GM11168 (cell line): ENCODE data around the gene DPH3.

Experiments
- in situ Hi-C: fragments of 300-500 bp; cut with MboI; formaldehyde crosslinking; loops from one replicate; pipeline ENCODE4 v1.12.0; 2022; ENCODE audit warnings: low sequenced_read_pairs; ENCODE audit not compliant: unreplicated experiment

Gene DPH3

GRCh38 chr3:16295298-16295890 lies 30.7 kb upstream of the DPH3 start:
- in situ Hi-C loops: no loop called here

DNA sequence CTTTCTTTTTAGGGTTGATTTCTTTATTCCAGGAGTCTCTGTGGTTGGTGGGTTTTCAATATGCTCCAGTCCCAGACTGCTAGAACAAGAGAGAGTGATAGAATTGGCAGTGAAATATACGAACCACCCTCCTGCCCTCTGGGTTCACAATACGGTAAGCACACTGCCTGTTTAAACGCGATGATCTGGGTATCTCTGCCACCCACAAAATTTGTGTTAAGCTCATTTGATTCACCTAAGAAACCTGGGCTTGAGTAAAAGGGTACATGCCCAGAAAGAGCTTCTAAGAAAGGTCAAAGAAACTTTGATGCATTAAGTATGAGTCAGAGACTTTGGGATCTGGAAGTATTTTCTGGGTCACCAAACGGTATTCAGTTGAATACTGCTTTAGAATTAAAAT lies 30.1 kb upstream of the DPH3 start:
- in situ Hi-C loops: no loop called here

- in situ Hi-C loops: no loop called here
Observed at GRCh38 chr3:16290827-16291196, 26.1 kb upstream of the DPH3 start.

DNA sequence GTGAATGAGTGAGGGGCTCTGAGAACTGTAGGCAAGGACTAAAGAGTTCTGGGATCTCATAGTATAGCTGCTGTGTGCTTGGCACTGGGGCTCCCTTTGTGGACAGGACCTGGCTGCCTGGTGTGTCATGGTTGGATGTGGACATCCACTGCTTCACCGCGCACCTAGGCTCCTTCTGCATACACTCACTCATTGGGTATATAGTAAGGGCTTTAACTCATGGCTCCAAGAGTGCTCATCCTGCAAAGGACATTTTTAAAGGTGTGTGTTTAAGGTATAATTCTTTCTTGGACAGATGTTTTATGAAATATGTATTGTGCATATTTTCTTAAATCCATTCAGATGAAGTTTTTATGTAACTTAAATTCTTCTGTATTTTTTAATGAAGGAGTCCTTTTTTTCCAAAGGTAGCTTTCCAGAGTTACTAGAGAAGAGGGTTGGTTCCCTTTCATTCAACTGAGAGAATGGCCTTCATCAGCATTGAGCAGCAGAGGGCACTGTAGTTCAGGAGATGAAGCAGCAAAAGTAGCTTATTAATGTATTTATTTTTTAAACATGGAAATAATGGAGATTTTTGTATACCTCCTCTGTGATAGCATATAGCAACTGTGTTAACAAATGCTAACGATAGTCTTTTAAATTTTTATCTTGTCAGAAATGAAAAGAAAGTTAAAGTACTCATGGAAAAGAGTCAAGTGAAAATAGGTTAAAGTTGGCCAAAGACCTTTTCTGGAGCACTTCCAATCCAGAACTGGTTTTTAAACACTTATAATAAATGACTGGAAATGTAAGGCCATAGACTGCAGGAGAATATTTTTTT lies 25.5 kb upstream of the DPH3 start:
- in situ Hi-C loops: no loop called here

DNA sequence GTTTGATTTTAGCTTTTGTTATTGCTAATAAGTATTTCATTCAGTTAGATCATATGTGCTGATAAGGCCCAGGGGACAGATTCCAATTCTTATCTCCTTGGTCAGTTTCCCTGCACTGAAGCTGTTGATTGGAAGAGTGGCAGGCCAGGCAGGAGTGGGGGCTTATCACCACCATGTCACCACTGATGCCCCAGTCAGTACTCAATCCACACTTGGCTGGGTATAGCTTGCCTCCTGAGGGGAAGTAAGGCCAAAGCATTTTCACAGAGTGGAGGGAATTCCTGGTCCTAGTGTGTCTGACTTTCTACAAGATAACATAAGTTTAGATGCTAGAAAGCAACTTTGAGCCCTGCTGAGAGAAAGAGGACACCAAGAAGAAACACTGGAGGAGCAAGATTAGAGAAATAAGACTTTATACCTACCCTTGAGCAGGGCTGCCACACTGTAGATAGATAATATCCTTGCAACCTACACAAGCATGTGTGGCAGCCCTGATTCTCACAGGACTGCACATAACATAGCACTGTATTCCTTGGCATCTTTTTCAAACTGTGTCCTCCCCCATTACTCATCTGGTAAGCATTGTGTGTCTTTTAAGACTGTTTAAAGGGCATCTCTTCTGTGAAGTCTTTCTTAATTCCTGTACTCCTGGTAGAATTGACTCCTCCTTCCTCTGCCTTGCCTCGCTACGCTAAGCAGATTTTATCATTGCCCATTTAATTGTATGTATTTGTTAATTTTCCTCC lies 24.6 kb upstream of the DPH3 start:
- in situ Hi-C loops: loop anchor here (5.0 kb wide), 1 partner anchor 263 kb away; no protein-coding TSS in a partner anchor

- in situ Hi-C loops: loop anchor here (5.0 kb wide), 1 partner anchor 264 kb away; no protein-coding TSS in a partner anchor
Observed at GRCh38 chr3:16288664-16289063, 23.9 kb upstream of the DPH3 start.

DNA sequence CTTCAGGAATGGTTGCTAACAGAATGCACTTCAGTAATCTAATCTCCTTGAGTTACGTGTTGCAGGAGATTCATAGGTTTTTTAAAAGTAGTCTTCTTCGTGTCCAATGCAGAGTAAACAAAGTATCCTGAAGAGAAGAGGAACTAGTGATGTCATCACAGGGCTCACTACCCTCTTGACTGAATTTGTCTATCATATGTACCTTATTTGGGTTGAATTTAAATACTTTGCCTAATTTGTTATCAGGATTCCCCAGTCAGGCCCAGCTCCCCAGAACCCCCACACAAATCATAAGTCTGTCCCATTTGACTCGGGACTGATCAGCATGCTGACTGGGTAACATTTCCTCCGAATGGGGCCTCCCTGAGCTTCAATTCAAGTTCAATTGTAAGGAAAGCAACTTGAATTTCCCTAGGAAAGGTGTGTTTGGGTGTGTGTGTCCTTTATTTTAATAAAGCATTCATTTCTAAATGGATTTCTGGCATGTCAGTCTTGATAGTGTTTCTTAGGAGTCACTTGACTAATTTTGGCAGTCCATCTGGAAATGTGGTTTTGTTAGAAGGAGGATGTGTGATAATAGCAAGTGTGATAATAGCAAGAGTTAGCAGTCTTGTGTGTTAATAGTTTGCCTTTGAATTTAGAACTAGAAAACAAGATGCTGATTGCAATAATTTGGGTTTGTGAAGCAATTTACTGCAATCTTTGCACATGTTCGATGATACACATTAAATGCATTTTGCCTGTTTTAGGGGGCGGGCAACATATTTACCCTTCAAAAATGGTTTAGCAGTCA lies 22.2 kb upstream of the DPH3 start:
- in situ Hi-C loops: loop anchor here (5.0 kb wide), 1 partner anchor 265 kb away; no protein-coding TSS in a partner anchor

GRCh38 chr3:16286161-16286560 lies 21.4 kb upstream of the DPH3 start:
- in situ Hi-C loops: loop anchor here (5.0 kb wide), 1 partner anchor 266 kb away; no protein-coding TSS in a partner anchor

GRCh38 chr3:16284633-16285032 lies 19.9 kb upstream of the DPH3 start:
- in situ Hi-C loops: loop anchor here (5.0 kb wide), 1 partner anchor 268 kb away; no protein-coding TSS in a partner anchor

DNA sequence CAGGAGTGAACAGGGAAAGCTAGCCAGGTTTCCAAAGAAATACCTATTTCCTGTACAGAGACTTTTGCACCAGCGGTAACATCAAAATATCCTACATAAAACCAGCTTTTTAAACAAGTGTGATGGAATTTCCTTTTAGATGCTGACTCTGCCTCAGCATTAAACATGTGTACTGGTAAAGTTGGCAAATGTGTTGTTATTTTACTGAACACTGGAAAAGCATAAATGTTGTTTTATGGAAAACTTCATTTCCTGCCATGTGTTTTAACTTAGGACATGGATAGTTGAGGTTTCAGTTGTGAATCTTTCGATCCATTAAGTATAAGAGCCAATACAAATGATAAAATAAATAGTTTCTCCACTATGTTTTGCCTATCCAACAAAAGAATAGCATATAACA lies 15.9 kb upstream of the DPH3 start:
- in situ Hi-C loops: no loop called here

GRCh38 chr3:16279010-16279801 lies 14.5 kb upstream of the DPH3 start:
- in situ Hi-C loops: no loop called here

- in situ Hi-C loops: no loop called here
Observed at GRCh38 chr3:16277471-16277870, 12.7 kb upstream of the DPH3 start.

DNA sequence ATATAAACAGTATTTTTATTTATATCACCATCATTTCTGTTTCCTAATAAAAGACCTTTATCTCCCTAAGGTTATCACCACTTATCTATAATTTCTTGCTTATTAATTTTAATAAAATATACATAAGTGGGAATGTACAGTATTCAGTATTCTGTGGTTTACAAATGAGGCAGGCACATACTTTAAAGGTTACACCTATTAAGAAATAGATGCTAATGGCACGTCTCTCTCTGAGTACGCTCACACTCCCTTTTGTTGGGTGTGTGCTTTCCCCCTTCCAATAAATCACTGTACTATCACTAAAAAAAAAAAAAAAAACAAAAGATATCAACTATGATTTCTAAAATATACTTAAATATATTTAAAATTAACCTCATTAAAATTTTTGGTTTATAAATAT lies 9.1 kb upstream of the DPH3 start:
- in situ Hi-C loops: no loop called here

DNA sequence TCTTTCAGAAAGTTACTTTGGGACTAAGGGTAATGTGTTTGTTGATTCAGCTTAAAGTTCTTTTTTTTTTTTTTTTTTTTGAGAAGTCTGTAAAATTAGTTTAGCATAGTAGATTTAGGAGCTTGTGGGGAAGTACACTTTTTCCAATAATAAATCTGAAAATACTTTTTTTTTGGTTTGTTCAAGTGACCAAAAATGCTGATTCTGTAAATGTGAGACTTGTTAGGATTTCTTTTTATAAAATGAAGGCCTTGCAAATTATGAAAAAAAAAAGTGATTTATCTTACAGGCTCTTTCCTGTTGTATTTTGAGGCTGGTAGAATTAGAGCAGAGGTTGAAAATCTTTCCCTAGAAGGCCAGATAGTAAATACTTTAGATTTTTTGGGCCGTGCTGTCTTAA lies 7.8 kb upstream of the DPH3 start:
- in situ Hi-C loops: no loop called here

DNA sequence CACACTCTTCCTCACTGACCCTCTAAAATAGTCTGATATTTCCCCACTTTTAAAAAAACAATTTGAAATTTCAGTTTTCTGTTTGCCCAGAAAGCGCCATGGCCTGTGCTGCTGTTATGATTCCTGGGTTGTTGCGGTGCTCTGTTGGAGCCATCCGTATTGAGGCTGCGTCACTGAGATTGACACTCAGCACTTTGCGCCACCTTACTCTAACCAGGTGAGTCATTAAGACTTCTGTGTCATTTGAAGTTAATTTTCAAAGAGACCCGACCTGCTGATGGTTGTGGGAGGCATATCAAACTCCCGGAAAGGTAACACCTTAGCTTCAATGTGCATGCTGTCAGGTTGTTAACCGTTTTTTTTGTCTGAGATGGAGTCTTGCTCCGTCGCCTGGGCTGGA lies 6.1 kb upstream of the DPH3 start:
- in situ Hi-C loops: no loop called here

- in situ Hi-C loops: no loop called here
Observed at GRCh38 chr3:16266714-16267113, 2.0 kb upstream of the DPH3 start.

DNA sequence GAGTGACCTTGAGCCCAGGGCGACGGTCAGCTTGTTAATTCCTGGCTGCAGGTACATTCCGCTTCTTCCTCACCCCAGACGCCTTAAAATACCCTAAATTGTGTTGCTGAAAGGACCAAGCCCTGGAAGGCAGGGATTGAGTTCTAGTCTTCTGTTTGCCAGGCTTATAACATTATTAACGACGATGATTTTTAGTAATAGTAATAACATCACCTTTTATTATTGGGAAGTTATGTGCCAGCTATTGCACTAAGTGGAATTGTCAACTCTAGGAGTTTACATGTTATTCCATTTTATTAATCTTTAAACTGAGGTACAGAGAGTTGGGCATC lies 678 bp upstream of the DPH3 start:
- in situ Hi-C loops: no loop called here

DNA sequence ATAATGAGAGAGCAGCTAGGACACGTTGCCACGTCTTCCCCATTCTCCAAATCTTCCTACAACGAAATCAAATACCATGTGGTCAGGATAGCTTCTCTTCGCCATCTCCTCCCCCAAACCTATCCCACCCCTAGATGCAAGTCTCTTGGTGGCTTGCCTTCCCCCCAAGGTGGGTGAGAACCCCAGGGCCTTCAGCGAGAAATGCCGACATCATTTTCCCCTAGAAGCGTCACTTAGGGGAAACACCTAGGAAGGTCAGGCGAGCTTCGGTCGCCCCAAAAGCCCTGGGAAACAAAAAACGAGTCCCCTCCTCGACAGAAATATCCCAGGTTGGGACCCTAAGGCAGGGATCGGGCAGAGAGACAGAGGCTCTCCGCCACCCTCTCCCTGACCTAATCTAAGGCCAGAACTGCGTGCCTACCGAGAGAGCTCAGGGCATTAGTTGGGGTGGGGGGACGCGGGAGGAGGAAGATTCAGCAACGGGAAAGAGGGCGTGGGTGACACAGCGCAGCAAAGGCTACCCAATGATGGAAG lies 502 bp downstream of the DPH3 start:
- in situ Hi-C loops: no loop called here

DNA sequence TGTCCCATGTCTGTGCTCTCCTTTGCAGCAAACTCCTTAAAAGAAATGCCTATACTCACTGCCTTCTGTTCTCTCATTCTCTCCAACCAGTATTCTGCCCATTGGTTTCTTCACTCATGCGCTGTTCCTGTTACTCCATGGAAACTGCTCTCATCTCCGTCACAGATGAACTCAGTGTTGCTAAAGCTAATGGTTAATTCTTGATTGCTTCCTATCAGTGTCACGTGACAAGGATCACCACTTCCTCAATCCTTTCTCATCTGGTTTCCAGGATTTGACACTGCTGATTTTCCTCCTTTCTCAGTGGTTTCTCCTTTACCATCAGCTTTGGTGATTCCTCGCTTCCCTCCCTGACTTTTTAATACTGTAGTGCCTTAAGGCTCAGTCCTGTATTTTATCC lies 2.6 kb downstream of the DPH3 start:
- in situ Hi-C loops: no loop called here
